OCI-LY7 (cell line): ENCODE measurements around the gene MANBA. TPM values are rescaled to one million over a fixed set of nuclear protein-coding genes. Genes with fewer than 3 reads are reported as not detected.
"Not testable (repeated sequence)": the region's sequence is repeated elsewhere in the genome, so short reads cannot be mapped to it uniquely, and the experiment has no call there.

Experiments
- BruUV-seq: library from RNA; stranded (reverse); fragments of 400-500 nt; replicated peaks from 2 replicates; lab custom pipeline; 2021; lab: Mats Ljungman, UMichigan
- CTCF ChIA-PET: fragments of 300-600 bp; sonication (Branson Sonifier 250); formaldehyde crosslinking; loops from one replicate; lab custom pipeline; 2022; ENCODE audit warnings: antibody characterized with exemption; ENCODE audit not compliant: unreplicated experiment; lab: Charles Lee
- POLR2A ChIA-PET: fragments of 300-600 bp; sonication (Branson Sonifier 250); formaldehyde crosslinking; loops from one replicate; lab custom pipeline; 2022; ENCODE audit warnings: antibody characterized with exemption; lab: Charles Lee
- DNase-seq: peaks from one replicate; pipeline ENCODE4 v3.0.0-alpha.2; 2015; ENCODE audit warnings: low spot score
- H2AFZ ChIP-seq: fragments of 200-600 bp; sonication (generic), shearing (Covaris generic); 2 replicates; pipeline ENCODE4 v1.6.1; 2014; ENCODE audit warnings: mild to moderate bottlenecking, antibody characterized with exemption, low read length, moderate library complexity
- H3K27ac ChIP-seq: fragments of 200-600 bp; sonication (generic); 2 replicates; pipeline ENCODE4 v1.5.1; 2014; ENCODE audit warnings: mixed run types, low read depth, mild to moderate bottlenecking, moderate library complexity, low read length, inconsistent platforms; ENCODE audit not compliant: poor library complexity, severe bottlenecking
- H3K36me3 ChIP-seq: fragments of 200-600 bp; sonication (generic); 2 replicates; pipeline ENCODE4 v1.6.1; 2014; ENCODE audit warnings: mild to moderate bottlenecking, antibody characterized with exemption, low read length, moderate library complexity, mixed read lengths; ENCODE audit not compliant: insufficient read depth
- H3K4me1 ChIP-seq: fragments of 200-600 bp; sonication (generic); 2 replicates; pipeline ENCODE4 v1.5.1; 2014; ENCODE audit warnings: mild to moderate bottlenecking, low read length; ENCODE audit not compliant: insufficient read depth, poor library complexity, severe bottlenecking
- H3K4me2 ChIP-seq: fragments of 200-600 bp; sonication (generic); 2 replicates; pipeline ENCODE4 v1.6.1; 2014; ENCODE audit warnings: mild to moderate bottlenecking, low read length
- H3K4me3 ChIP-seq: fragments of 200-600 bp; sonication (generic); 2 replicates; pipeline ENCODE4 v1.5.1; 2014; ENCODE audit warnings: mild to moderate bottlenecking, low read depth, low read length; ENCODE audit not compliant: poor library complexity, severe bottlenecking
- H3K79me2 ChIP-seq: fragments of 200-600 bp; sonication (generic); 2 replicates; pipeline ENCODE4 v1.6.1; 2016; ENCODE audit warnings: low read depth, mild to moderate bottlenecking, low read length, moderate library complexity, mixed read lengths; ENCODE audit not compliant: insufficient read depth
- H3K9me2 ChIP-seq: fragments of 200-600 bp; sonication (generic); 2 replicates; pipeline ENCODE4 v1.6.1; 2016; ENCODE audit warnings: mild to moderate bottlenecking, low read length, mixed read lengths; ENCODE audit not compliant: insufficient read depth
- H3K9me3 ChIP-seq: fragments of 200-600 bp; sonication (generic); 2 replicates; pipeline ENCODE4 v1.6.1; 2014; ENCODE audit warnings: mild to moderate bottlenecking, mixed run types, low read length, mixed read lengths
- H4K20me1 ChIP-seq: fragments of 200-600 bp; sonication (generic); 2 replicates; pipeline ENCODE4 v1.6.1; 2014; ENCODE audit warnings: mild to moderate bottlenecking, antibody characterized with exemption, low read length, moderate library complexity, mixed read lengths; ENCODE audit not compliant: insufficient read depth
- CTCF ChIP-seq: fragments of 200-600 bp; sonication (generic); conservative IDR thresholded peaks from 2 replicates; pipeline ENCODE4 v1.5.1; 2014; ENCODE audit warnings: mild to moderate bottlenecking, antibody characterized with exemption, low read length, moderate library complexity, mixed read lengths
- EZH2phosphoT487 ChIP-seq: fragments of 200-600 bp; sonication (generic); IDR thresholded peaks from 2 replicates; pipeline ENCODE4 v1.6.1; 2018; ENCODE audit warnings: low read depth, borderline replicate concordance, mild to moderate bottlenecking, mixed run types, antibody characterized with exemption, low read length, moderate library complexity, mixed read lengths
- intact Hi-C: fragments of 100-400 bp; cut with micrococcal nuclease; formaldehyde crosslinking; loops from one replicate; pipeline ENCODE4 v1.10.0; 2022; ENCODE audit not compliant: unreplicated experiment
- total RNA-seq, 2 experiments: library from RNA; depleted of rRNA in 1 of 2; stranded (reverse); fragments of >200 nt in 1 of 2; shearing (Covaris generic) in 1 of 2; gene quantifications; 2 replicates each; pipeline ENCODE4 v1.2.3, GENCODE V29; 2014 to 2022

MANBA gene
- total RNA-seq, 2 experiments from 2014 or later = 22.8 to 30.0 TPM

GRCh38 chr4:102623622-102624021 lies 137.1 kb downstream of the MANBA start:
- no peaks in the 10 kb centered on the region for H3K9me3 ChIP-seq
- BruUV-seq = no TSS peak
- CTCF ChIA-PET = no interaction called here
- peak; percentile 13 for DNase-seq
- POLR2A ChIA-PET = interaction anchor here (1.2 kb wide), 1 partner anchor 189 kb away, joined by 3 read pairs; no protein-coding TSS in a partner anchor
- H3K4me3 ChIP-seq = no peak overlapping the region
- no peaks in the 10 kb centered on the region for H3K4me1 ChIP-seq
- no peaks in the 10 kb centered on the region for H3K36me3 ChIP-seq
- H3K4me2 ChIP-seq = no peak overlapping the region
- TF ChIP-seq EZH2phosphoT487 = no peak
- 0 out of 2 replicates have a peak, but pooled peaks have one; percentile 29 for TF ChIP-seq CTCF
- H4K20me1 ChIP-seq = no peaks in the 10 kb centered on the region
- H3K79me2 ChIP-seq = no peaks in the 10 kb centered on the region
- intact Hi-C loops = loop anchor here (2.0 kb wide), 3 partner anchors 173 to 467 kb away; no protein-coding TSS in a partner anchor
- H3K27ac ChIP-seq = no peak overlapping the region
- no peak overlapping the region for H2AFZ ChIP-seq
- H3K9me2 ChIP-seq = no peaks in the 10 kb centered on the region

- Histone ChIP-seq H3K4me3 (no peak overlapping the region), H3K9me3 (no peaks in the 10 kb centered on the region), H3K4me2 (no peak overlapping the region), H2AFZ (no peak overlapping the region), H3K9me2 (no peaks in the 10 kb centered on the region), H3K79me2 (no peaks in the 10 kb centered on the region), H4K20me1 (no peaks in the 10 kb centered on the region), H3K27ac (no peak overlapping the region), H3K36me3 (peaks cover 2% of the 10 kb centered on the region; the same call in 1 of the 2 replicates), H3K4me1 (peaks cover 5% of the 10 kb centered on the region)
- BruUV-seq = no TSS peak
- CTCF ChIA-PET = no interaction called here
- DNase-seq = peak; percentile 59
- intact Hi-C loops = loop anchor here (1.0 kb wide), 1 partner anchor 388 kb away; no protein-coding TSS in a partner anchor
- POLR2A ChIA-PET = interaction anchor here (0.7 to 0.9 kb wide), 3 partner anchors 12 to 473 kb away, joined by 3 to 5 read pairs (median 3); no protein-coding TSS in a partner anchor
- TF ChIP-seq CTCF (peak; percentile 77), EZH2phosphoT487 (no peak)
These were observed 139.9 kb downstream of the MANBA start for GRCh38 chr4:102620697-102621497.

- H3K9me2 ChIP-seq, H3K36me3 ChIP-seq, BruUV-seq, DNase-seq, H3K9me3 ChIP-seq, H3K27ac ChIP-seq, H2AFZ ChIP-seq, H3K79me2 ChIP-seq, H3K4me2 ChIP-seq, CTCF ChIA-PET, H3K4me3 ChIP-seq, H4K20me1 ChIP-seq, H3K4me1 ChIP-seq: not testable (repeated sequence)
- intact Hi-C loops = loop anchor here (1.0 kb wide), 1 partner anchor 389 kb away; no protein-coding TSS in a partner anchor
- POLR2A ChIA-PET = interaction anchor here (0.9 to 1.1 kb wide), 2 partner anchors 389 to 472 kb away, joined by 3 to 4 read pairs; no protein-coding TSS in a partner anchor
These were observed 140.8 kb downstream of the MANBA start for GRCh38 chr4:102619776-102620631.

- H2AFZ ChIP-seq, H3K4me3 ChIP-seq, H3K9me2 ChIP-seq, DNase-seq, H3K4me2 ChIP-seq, H3K9me3 ChIP-seq, H4K20me1 ChIP-seq, intact Hi-C loops, CTCF ChIA-PET, H3K4me1 ChIP-seq, H3K27ac ChIP-seq, H3K79me2 ChIP-seq, BruUV-seq: not testable (repeated sequence)
- POLR2A ChIA-PET = interaction anchor here (1.1 kb wide), 1 partner anchor 473 kb away, joined by 4 read pairs; no protein-coding TSS in a partner anchor
- H3K36me3 ChIP-seq = peaks cover 20% of the 10 kb centered on the region; the same call in 1 of the 2 replicates
These were observed 141.7 kb downstream of the MANBA start for GRCh38 chr4:102619021-102619420.
